SK-N-SH (cell line): ENCODE data around the gene PIAS1. TPM values are rescaled to one million over a fixed set of nuclear protein-coding genes. Genes with fewer than 3 reads are reported as not detected.
"Not testable (repeated sequence)": the region's sequence is repeated elsewhere in the genome, so short reads cannot be mapped to it uniquely, and the experiment has no call there.

ENCODE experiments used
- CTCF ChIA-PET: fragments of 300-600, 350-600 bp; formaldehyde crosslinking; extraction: SDS; loops from one replicate; lab custom pipeline; 2021; lab: Yijun Ruan, JAX
- POLR2A ChIA-PET: fragments of 350-600 bp; sonication (Branson Sonifier 250); formaldehyde crosslinking; extraction: SDS; loops from one replicate; lab custom pipeline; 2020; ENCODE audit warnings: antibody characterized with exemption, inconsistent platforms; lab: Yijun Ruan, JAX
- DNase-seq: peaks from one replicate; pipeline ENCODE4 v3.0.0; 2012
- H2AFZ ChIP-seq: fragments of 200-600 bp; sonication (generic); 2 replicates; pipeline ENCODE4 v1.8.1; 2016; ENCODE audit warnings: antibody characterized with exemption, mild to moderate bottlenecking, low read depth
- H3F3A ChIP-seq: fragments of 200-600 bp; sonication (generic); replicated peaks from 2 replicates; pipeline ENCODE3; 2016; ENCODE audit warnings: antibody characterized with exemption, mild to moderate bottlenecking; ENCODE audit not compliant: insufficient read depth
- H3K27ac ChIP-seq, 2 experiments: fragments of 200-500 bp in 1 of 2; fragments of 200-600 bp in 1 of 2; sonication (Bioruptor generic) in 1 of 2; sonication (generic), shearing (Covaris generic) in 1 of 2; 2 replicates each; pipeline versions ENCODE4 v1.5.1 to v1.6.1; 2014 to 2016; ENCODE audit warnings: low read depth in 2 of 2, inconsistent platforms in 1 of 2, low read length in 1 of 2, mild to moderate bottlenecking in 1 of 2, mixed read lengths in 1 of 2
- H3K27me3 ChIP-seq: fragments of 200-600 bp; sonication (generic), shearing (Covaris generic); 2 replicates; pipeline ENCODE4 v1.6.1; 2016; ENCODE audit warnings: mixed run types; ENCODE audit not compliant: insufficient read depth
- H3K36me3 ChIP-seq, 2 experiments: fragments of 200-500 bp in 1 of 2; fragments of 200-600 bp in 1 of 2; sonication (Bioruptor generic) in 1 of 2; sonication (generic) in 1 of 2; replicated peaks in 1 of 2; 2 replicates each; pipeline versions ENCODE3 to v1.5.1; 2014 to 2016; ENCODE audit warnings: low read length in 1 of 2, mild to moderate bottlenecking in 1 of 2; ENCODE audit not compliant: insufficient read depth in 2 of 2, control insufficient read depth in 1 of 2
- H3K4me1 ChIP-seq, 2 experiments: fragments of 200-500 bp in 1 of 2; fragments of 200-600 bp in 1 of 2; sonication (Bioruptor generic) in 1 of 2; sonication (generic), shearing (Covaris generic) in 1 of 2; 2 replicates each; pipeline versions ENCODE4 v1.5.1 to v1.6.1; 2014 to 2016; ENCODE audit warnings: low read depth in 1 of 2, low read length in 1 of 2, mixed run types in 1 of 2; ENCODE audit not compliant: insufficient read depth in 2 of 2, control insufficient read depth in 1 of 2
- H3K4me2 ChIP-seq: fragments of 200-600 bp; sonication (generic), shearing (Covaris generic); 2 replicates; pipeline ENCODE4 v1.6.1; 2017; ENCODE audit warnings: mixed run types
- H3K4me3 ChIP-seq, 2 experiments: fragments of 200-500 bp in 1 of 2; fragments of 200-600 bp in 1 of 2; sonication (Bioruptor generic) in 1 of 2; sonication (generic), shearing (Covaris generic) in 1 of 2; 2 replicates each; pipeline versions ENCODE4 v1.5.1 to v1.8.1; 2014 to 2016; ENCODE audit warnings: low read depth in 2 of 2, inconsistent platforms in 1 of 2, low read length in 1 of 2, mild to moderate bottlenecking in 1 of 2, mixed read lengths in 1 of 2, moderate library complexity in 1 of 2
- H3K79me2 ChIP-seq: fragments of 200-600 bp; sonication (generic); 2 replicates; pipeline ENCODE4 v1.8.1; 2017; ENCODE audit warnings: mild to moderate bottlenecking; ENCODE audit not compliant: insufficient read depth
- H3K9ac ChIP-seq: fragments of 200-600 bp; sonication (generic); 2 replicates; pipeline ENCODE4 v1.6.1; 2017; ENCODE audit warnings: mixed run types
- H3K9me2 ChIP-seq: fragments of 200-600 bp; sonication (generic); 2 replicates; pipeline ENCODE4 v1.6.1; 2017; ENCODE audit warnings: mixed run types
- H3K9me3 ChIP-seq: fragments of 200-600 bp; sonication (generic); 2 replicates; pipeline ENCODE4 v1.6.1; 2017; ENCODE audit warnings: mixed run types, mild to moderate bottlenecking, moderate library complexity
- H4K20me1 ChIP-seq: fragments of 200-600 bp; sonication (generic); 2 replicates; pipeline ENCODE4 v1.6.1; 2017; ENCODE audit warnings: mild to moderate bottlenecking, mixed run types; ENCODE audit not compliant: insufficient read depth
- CHD2 ChIP-seq: fragments of 150-350 bp; IDR thresholded peaks from 2 replicates; pipeline ENCODE4 v1.6.1; 2018; ENCODE audit warnings: low read length; ENCODE audit not compliant: partially characterized antibody
- ELF1 ChIP-seq: IDR thresholded peaks from 2 replicates; pipeline ENCODE4 v1.4.0; 2012
- GABPA ChIP-seq: IDR thresholded peaks from 2 replicates; pipeline ENCODE4 v1.4.0; 2012; ENCODE audit warnings: low read depth, mild to moderate bottlenecking
- GATA2 ChIP-seq: sonication (generic); formaldehyde crosslinking; IDR thresholded peaks from 2 replicates; pipeline ENCODE4 v1.5.0; 2020; ENCODE audit warnings: mild to moderate bottlenecking, missing genetic modification reagents
- MXI1 ChIP-seq: IDR thresholded peaks from 2 replicates; pipeline ENCODE4 v1.6.1; 2012; ENCODE audit warnings: mild to moderate bottlenecking, low read depth, low read length, improper control_type of control experiment
- NFIC ChIP-seq: IDR thresholded peaks from 2 replicates; pipeline ENCODE4 v1.4.0; 2012; ENCODE audit warnings: borderline replicate concordance
- RAD21 ChIP-seq: IDR thresholded peaks from 2 replicates; pipeline ENCODE4 v1.6.1; 2012; ENCODE audit warnings: mild to moderate bottlenecking, low read length
- RFX5 ChIP-seq: IDR thresholded peaks from 2 replicates; pipeline ENCODE4 v1.6.1; 2012; ENCODE audit warnings: mild to moderate bottlenecking, improper control_type of control experiment, low read length
- SMC3 ChIP-seq: IDR thresholded peaks from 2 replicates; pipeline ENCODE4 v1.6.1; 2012; ENCODE audit warnings: low read depth, low read length, improper control_type of control experiment
- TAF1 ChIP-seq: IDR thresholded peaks from 2 replicates; pipeline ENCODE4 v1.6.1; 2012; ENCODE audit warnings: low read depth, mild to moderate bottlenecking, low read length, moderate library complexity, borderline replicate concordance
- USF2 ChIP-seq: fragments of 150-350 bp; IDR thresholded peaks from 2 replicates; pipeline ENCODE4 v1.6.1; 2017; ENCODE audit warnings: antibody characterized with exemption, low read length, low read depth, borderline replicate concordance
- YY1 ChIP-seq: IDR thresholded peaks from 2 replicates; pipeline ENCODE4 v1.4.0; 2012; ENCODE audit warnings: low read depth, mild to moderate bottlenecking
- ZBTB33 ChIP-seq: IDR thresholded peaks from 2 replicates; pipeline ENCODE4 v1.4.0; 2012; ENCODE audit warnings: low read depth, borderline replicate concordance
- WGBS: methylation state at CpG from one replicate; pipeline ENCODE4 v1.1.6; 2017; ENCODE audit warnings: low lambda C conversion rate; 5-methylcytosine and 5-hydroxymethylcytosine counted together
- polyA plus RNA-seq, 3 experiments: library from polyadenylated mRNA; depleted of rRNA; stranded (reverse); fragments of >200 nt; gene quantifications; 2 replicates each; pipeline ENCODE4 v1.2.3, GENCODE V29; 2012
- TF ChIP-seq, protein P1 (sequence below): IDR thresholded peaks from 2 replicates; pipeline ENCODE4; 2012

The PIAS1 gene
- polyA plus RNA-seq, 1 of the 3 experiments (the other 2 are of a cell fraction) = 9.0 TPM

DNA sequence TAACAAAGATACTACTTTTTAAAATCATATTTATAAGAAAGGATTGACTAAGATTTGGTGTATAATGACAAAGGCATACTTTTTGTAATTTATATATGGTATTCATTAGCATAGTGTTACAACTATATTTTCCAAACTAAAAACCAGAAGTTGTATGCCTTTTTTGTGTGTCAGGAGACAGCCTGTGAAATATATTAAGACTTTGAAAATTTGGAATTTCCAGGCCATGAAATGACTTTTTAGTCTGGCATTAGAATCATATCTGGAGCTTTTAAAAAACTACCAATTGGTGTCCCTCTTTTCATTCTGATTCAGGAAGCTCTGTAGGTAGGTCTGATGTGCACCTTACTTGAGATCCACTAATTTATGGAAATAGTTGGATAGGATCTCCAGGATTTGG, 109.1 kb downstream of the PIAS1 start (continued):
- TF ChIP-seq ZBTB33 (no peak), SMC3 (no peak), TAF1 (no peak), NFIC (no peak)

GRCh38 chr15:68166847-68167246, 112.7 kb downstream of the PIAS1 start:
- H3K9me3 ChIP-seq = no peaks in the 10 kb centered on the region
- POLR2A ChIA-PET = no interaction called here
- no peak overlapping the region for H3K27ac ChIP-seq
- H3K9ac ChIP-seq = no peak overlapping the region
- H3K4me2 ChIP-seq = no peak overlapping the region
- DNase-seq = no peak
- H3K4me1 ChIP-seq = no peaks in the 10 kb centered on the region
- CTCF ChIA-PET = interaction anchor here (0.7 to 1.0 kb wide), 2 partner anchors 62 to 304 kb away, joined by 3 to 4 read pairs; no protein-coding TSS in a partner anchor
- H3K79me2 ChIP-seq = no peaks in the 10 kb centered on the region; the same call in 1 of the 2 replicates
- TF ChIP-seq YY1 (no peak), RAD21 (no peak), CHD2 (no peak), GATA2 (CRISPR knock-in tag) (no peak), GABPA (no peak), ELF1 (no peak), MXI1 (no peak), USF2 (no peak), TAF1 (no peak), RFX5 (no peak)
- TF ChIP-seq, protein P1, sequence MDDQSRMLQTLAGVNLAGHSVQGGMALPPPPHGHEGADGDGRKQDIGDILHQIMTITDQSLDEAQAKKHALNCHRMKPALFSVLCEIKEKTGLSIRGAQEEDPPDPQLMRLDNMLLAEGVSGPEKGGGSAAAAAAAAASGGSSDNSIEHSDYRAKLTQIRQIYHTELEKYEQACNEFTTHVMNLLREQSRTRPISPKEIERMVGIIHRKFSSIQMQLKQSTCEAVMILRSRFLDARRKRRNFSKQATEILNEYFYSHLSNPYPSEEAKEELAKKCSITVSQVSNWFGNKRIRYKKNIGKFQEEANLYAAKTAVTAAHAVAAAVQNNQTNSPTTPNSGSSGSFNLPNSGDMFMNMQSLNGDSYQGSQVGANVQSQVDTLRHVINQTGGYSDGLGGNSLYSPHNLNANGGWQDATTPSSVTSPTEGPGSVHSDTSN = no peak
- no peaks in the 10 kb centered on the region for H3K9me2 ChIP-seq
- no peak overlapping the region for H3K4me3 ChIP-seq
- WGBS = 83% methylated on average over 4 of the region's 4 CpGs
- peaks cover 16 to 23% of the 10 kb centered on the region in 2 experiments for H3K36me3 ChIP-seq
- H3F3A ChIP-seq = no peaks in the 10 kb centered on the region
- H4K20me1 ChIP-seq = no peaks in the 10 kb centered on the region
- H3K27me3 ChIP-seq = no peaks in the 10 kb centered on the region
- H2AFZ ChIP-seq = no peak overlapping the region

GRCh38 chr15:68172037-68172436, 117.9 kb downstream of the PIAS1 start:
- H3F3A ChIP-seq, H3K4me3 ChIP-seq, H3K9me3 ChIP-seq, H3K9me2 ChIP-seq, H3K79me2 ChIP-seq, H2AFZ ChIP-seq, H3K27me3 ChIP-seq, POLR2A ChIA-PET, H3K4me2 ChIP-seq, DNase-seq, CTCF ChIA-PET, H3K4me1 ChIP-seq, H3K27ac ChIP-seq, H4K20me1 ChIP-seq, H3K9ac ChIP-seq: not testable (repeated sequence)
- WGBS = 74% methylated on average over 2 of the region's 2 CpGs
- H3K36me3 ChIP-seq = peaks cover 24 to 28% of the 10 kb centered on the region in 2 experiments
